Endothelial cell of umbilical vein (primary cell): ENCODE results near the gene FOXP1. TPM values are rescaled to one million over a fixed set of nuclear protein-coding genes. Genes with fewer than 3 reads are reported as not detected.

Experiments used
- BruUV-seq: library from RNA; stranded (reverse); fragments of 400-500 nt; replicated peaks from 2 replicates; lab custom pipeline; 2021; lab: Mats Ljungman, UMichigan
- CTCF ChIA-PET: fragments of 300-600, 350-600 bp; sonication (Branson Sonifier 250); formaldehyde crosslinking; loops from one replicate; lab custom pipeline; 2021; ENCODE audit warnings: antibody characterized with exemption, inconsistent platforms; lab: Charles Lee
- POLR2A ChIA-PET: fragments of 300-600, 350-600 bp; sonication (Branson Sonifier 250); formaldehyde crosslinking; loops from one replicate; lab custom pipeline; 2021; ENCODE audit warnings: antibody characterized with exemption, inconsistent platforms; lab: Charles Lee
- DNase-seq: peaks from one replicate; pipeline ENCODE4 v3.0.0-alpha.2; 2011; ENCODE audit warnings: low read depth, low spot score
- FAIRE-seq: peaks from 2 replicates; lab custom pipeline; 2011; peaks lifted over from hg19 to GRCh38; lab: Jason Lieb, UNC
- H2AFZ ChIP-seq: 2 replicates; pipeline ENCODE4 v1.6.0; 2012; ENCODE audit warnings: low read depth, low read length, control low read depth, inconsistent platforms
- H3K27ac ChIP-seq: 2 replicates; pipeline ENCODE4 v1.5.1; 2011; ENCODE audit warnings: low read depth, mild to moderate bottlenecking, control low read depth, low read length, moderate library complexity; ENCODE audit not compliant: insufficient read depth
- H3K27me3 ChIP-seq, 2 experiments: 2 replicates each; pipeline versions ENCODE4 v1.6.0 to v1.6.1; 2011; ENCODE audit warnings: low read length in 2 of 2, mixed read lengths in 1 of 2; ENCODE audit not compliant: control insufficient read depth in 2 of 2, insufficient read depth in 2 of 2
- H3K36me3 ChIP-seq, 2 experiments: 2 replicates in 1 of 2; 3 replicates in 1 of 2; pipeline ENCODE4 v1.5.1; 2011; ENCODE audit warnings: low read length in 2 of 2, mild to moderate bottlenecking in 1 of 2, moderate library complexity in 1 of 2; ENCODE audit not compliant: control insufficient read depth in 2 of 2, insufficient read depth in 2 of 2; ENCODE audit errors: extremely low read depth in 1 of 2
- H3K4me1 ChIP-seq: 3 replicates; pipeline ENCODE4 v1.5.1; 2011; ENCODE audit warnings: mild to moderate bottlenecking, low read length; ENCODE audit not compliant: control insufficient read depth, insufficient read depth; ENCODE audit errors: extremely low read depth
- H3K4me2 ChIP-seq: 2 replicates; pipeline ENCODE4 v1.6.1; 2011; ENCODE audit warnings: low read length, control low read depth, mixed read lengths; ENCODE audit not compliant: insufficient read depth
- H3K4me3 ChIP-seq, 3 experiments: fragments of 200-600 bp in 1 of 3; sonication (generic), shearing (Covaris generic) in 1 of 3; replicated peaks in 1 of 3; 2 replicates each; pipeline ENCODE4 v1.5.1; 2011 to 2016; ENCODE audit warnings: control low read depth in 3 of 3, low read length in 3 of 3, mild to moderate bottlenecking in 2 of 3, inconsistent platforms in 1 of 3, low read depth in 1 of 3, moderate library complexity in 1 of 3; ENCODE audit not compliant: insufficient read depth in 1 of 3
- H3K79me2 ChIP-seq: 2 replicates; pipeline ENCODE4 v1.6.0; 2012; ENCODE audit warnings: low read length, inconsistent platforms; ENCODE audit not compliant: control insufficient read depth, insufficient read depth
- H3K9ac ChIP-seq: replicated peaks from 2 replicates; pipeline ENCODE3; 2011; ENCODE audit warnings: low read length, control low read depth; ENCODE audit not compliant: insufficient read depth; ENCODE audit errors: extremely low read depth
- H3K9me1 ChIP-seq: replicated peaks from 3 replicates; pipeline ENCODE4 v1.6.0; 2011; ENCODE audit warnings: mild to moderate bottlenecking, low read length; ENCODE audit not compliant: control insufficient read depth, insufficient read depth; ENCODE audit errors: extremely low read depth
- H3K9me3 ChIP-seq: replicated peaks from 2 replicates; pipeline ENCODE4 v1.5.1; 2012; ENCODE audit warnings: low read length, inconsistent platforms; ENCODE audit not compliant: control insufficient read depth, insufficient read depth
- H4K20me1 ChIP-seq: replicated peaks from 2 replicates; pipeline ENCODE3; 2011; ENCODE audit warnings: mild to moderate bottlenecking, low read length; ENCODE audit not compliant: control insufficient read depth, insufficient read depth; ENCODE audit errors: extremely low read depth
- EZH2 ChIP-seq: IDR thresholded peaks from 2 replicates; pipeline ENCODE4 v1.6.1; 2012; ENCODE audit warnings: borderline replicate concordance, low read depth, mild to moderate bottlenecking, moderate library complexity, low read length, inconsistent platforms; ENCODE audit not compliant: severe bottlenecking
- FOS ChIP-seq: IDR thresholded peaks from 2 replicates; pipeline ENCODE4 v1.6.1; 2011; ENCODE audit warnings: mild to moderate bottlenecking, low read length, moderate library complexity, borderline replicate concordance; ENCODE audit not compliant: insufficient read depth
- GATA2 ChIP-seq: IDR thresholded peaks from 2 replicates; pipeline ENCODE4 v1.7.0; 2011; ENCODE audit warnings: low read depth, mild to moderate bottlenecking, moderate library complexity, mixed read lengths, low read length; ENCODE audit not compliant: insufficient read length, insufficient read depth
- JUN ChIP-seq: IDR thresholded peaks from 2 replicates; pipeline ENCODE4 v1.6.1; 2011; ENCODE audit warnings: borderline replicate concordance, low read depth; ENCODE audit not compliant: insufficient read length, insufficient read depth
- MYC ChIP-seq: IDR thresholded peaks from one replicate; pipeline ENCODE4 v1.6.1; 2011; ENCODE audit warnings: mild to moderate bottlenecking, low read depth, low read length
- POLR2A ChIP-seq: IDR thresholded peaks from 2 replicates; pipeline ENCODE4 v1.6.1; 2012; ENCODE audit warnings: low read depth, mild to moderate bottlenecking, control low read depth, low read length
- POLR2AphosphoS5 ChIP-seq: IDR thresholded peaks from 2 replicates; pipeline ENCODE4 v1.6.1; 2012; ENCODE audit warnings: low read depth, mild to moderate bottlenecking, control low read depth, low read length, moderate library complexity; ENCODE audit not compliant: insufficient read depth
- dilution Hi-C: fragments of 300-500 bp; cut with MboI; formaldehyde crosslinking; loops from one replicate; pipeline ENCODE4 v1.15.0; 2019; ENCODE audit warnings: low sequenced_read_pairs; ENCODE audit not compliant: extremely low pct_ligation_motif_present
- intact Hi-C: fragments of 100-400 bp; cut with micrococcal nuclease; formaldehyde crosslinking; loops from one replicate; pipeline ENCODE4 v1.10.0; 2022
- polyA plus RNA-seq, 4 experiments: library from polyadenylated mRNA; depleted of rRNA in 3 of 4; stranded (reverse) in 3 of 4; unstranded in 1 of 4; fragments of >200 nt; gene quantifications; 2 replicates each; pipeline versions ENCODE4 v1.2.1 to v1.2.3, GENCODE V29; 2011 to 2012; ENCODE audit warnings: missing spikeins in 1 of 4
- total RNA-seq: library from RNA; stranded (reverse); gene quantifications from 2 replicates; pipeline ENCODE4 v1.2.3, GENCODE V29; 2021
- TF ChIP-seq, protein P1 (sequence below), 2 donors: IDR thresholded peaks; 1 replicate in 1 of 2; 2 replicates in 1 of 2; pipeline ENCODE4 v1.5.1; 2011; ENCODE audit warnings: low read length in 2 of 2, mild to moderate bottlenecking in 2 of 2, moderate library complexity in 2 of 2, control low read depth in 1 of 2, inconsistent platforms in 1 of 2, low read depth in 1 of 2; ENCODE audit not compliant: insufficient read depth in 1 of 2; ENCODE audit errors: extremely low read depth in 1 of 2
- TF ChIP-seq, protein P2 (sequence below): IDR thresholded peaks from 2 replicates; pipeline ENCODE4 v1.6.1; 2011; ENCODE audit not compliant: insufficient read depth, insufficient read length

Gene FOXP1
- total and polyA plus RNA-seq, 2 donors (not counting 3 experiments of a cell fraction or from before 2014, with no cell fraction given), result 41.0 to 107 TPM

DNA sequence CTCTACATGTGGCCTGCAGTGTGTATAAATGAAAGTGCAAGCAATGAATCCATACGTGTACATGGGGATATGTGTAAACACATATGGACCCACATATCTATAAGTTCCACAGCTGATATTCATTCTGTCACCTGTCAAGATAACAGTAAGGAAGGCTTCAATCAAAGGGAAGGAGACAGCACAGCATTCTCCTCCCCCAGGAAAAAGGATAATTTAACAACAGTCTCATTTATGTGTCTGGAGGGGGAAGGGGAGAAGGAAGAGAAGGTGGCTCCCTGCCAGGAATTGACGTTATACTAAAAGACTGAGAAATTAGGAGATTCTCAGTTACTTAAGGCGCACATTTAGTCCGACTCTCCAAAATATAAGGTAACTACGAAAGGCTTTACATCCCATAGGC, 345.9 kb downstream of the FOXP1 start:
- FAIRE-seq (no peak), DNase-seq (no peak)
- Histone ChIP-seq H3K9me3 (no peaks in the 10 kb centered on the region), H3K4me2 (no peak overlapping the region), H3K4me1 (no peaks in the 10 kb centered on the region), H3K4me3 (no peak overlapping the region), H3K36me3 (no peaks in the 10 kb centered on the region), H3K9me1 (no peaks in the 10 kb centered on the region), H3K79me2 (no peaks in the 10 kb centered on the region), H3K27me3 (no peaks in the 10 kb centered on the region), H3K27ac (no peak overlapping the region), H4K20me1 (no peaks in the 10 kb centered on the region), H2AFZ (no peak overlapping the region), H3K9ac (no peak overlapping the region)
- no peak for TF ChIP-seq JUN
- TF ChIP-seq, protein P1, sequence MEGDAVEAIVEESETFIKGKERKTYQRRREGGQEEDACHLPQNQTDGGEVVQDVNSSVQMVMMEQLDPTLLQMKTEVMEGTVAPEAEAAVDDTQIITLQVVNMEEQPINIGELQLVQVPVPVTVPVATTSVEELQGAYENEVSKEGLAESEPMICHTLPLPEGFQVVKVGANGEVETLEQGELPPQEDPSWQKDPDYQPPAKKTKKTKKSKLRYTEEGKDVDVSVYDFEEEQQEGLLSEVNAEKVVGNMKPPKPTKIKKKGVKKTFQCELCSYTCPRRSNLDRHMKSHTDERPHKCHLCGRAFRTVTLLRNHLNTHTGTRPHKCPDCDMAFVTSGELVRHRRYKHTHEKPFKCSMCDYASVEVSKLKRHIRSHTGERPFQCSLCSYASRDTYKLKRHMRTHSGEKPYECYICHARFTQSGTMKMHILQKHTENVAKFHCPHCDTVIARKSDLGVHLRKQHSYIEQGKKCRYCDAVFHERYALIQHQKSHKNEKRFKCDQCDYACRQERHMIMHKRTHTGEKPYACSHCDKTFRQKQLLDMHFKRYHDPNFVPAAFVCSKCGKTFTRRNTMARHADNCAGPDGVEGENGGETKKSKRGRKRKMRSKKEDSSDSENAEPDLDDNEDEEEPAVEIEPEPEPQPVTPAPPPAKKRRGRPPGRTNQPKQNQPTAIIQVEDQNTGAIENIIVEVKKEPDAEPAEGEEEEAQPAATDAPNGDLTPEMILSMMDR (IDR thresholded peaks at IDR 0.05; ENCODE audit: extremely low read depth in 1 of 2, insufficient read depth in 1 of 2, low read depth in 1 of 2, low read length in 2 of 2), result no peak
- no peak for TF ChIP-seq POLR2AphosphoS5
- no peak for TF ChIP-seq GATA2
- no peak for TF ChIP-seq POLR2A
- TF ChIP-seq MYC, result no peak
- no peak for TF ChIP-seq FOS
- TF ChIP-seq EZH2, result no peak
- TF ChIP-seq, protein P2, sequence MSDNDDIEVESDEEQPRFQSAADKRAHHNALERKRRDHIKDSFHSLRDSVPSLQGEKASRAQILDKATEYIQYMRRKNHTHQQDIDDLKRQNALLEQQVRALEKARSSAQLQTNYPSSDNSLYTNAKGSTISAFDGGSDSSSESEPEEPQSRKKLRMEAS, result no peak
- ChIA-PET CTCF (no interaction called here), POLR2A (no interaction called here)
- dilution Hi-C loops (no loop called here), intact Hi-C loops (no loop called here)
- no TSS peak for BruUV-seq
